NCI-H128 (cell line): ENCODE results near the gene PLD5.
"Not testable (repeated sequence)": the region's sequence is repeated elsewhere in the genome, so short reads cannot be mapped to it uniquely, and the experiment has no call there.

Experiments
- DNase-seq: peaks from one replicate; lab custom pipeline; 2025; ENCODE audit not compliant: unreplicated experiment; lab: John Stamatoyannopoulos, UW

Gene PLD5

DNA sequence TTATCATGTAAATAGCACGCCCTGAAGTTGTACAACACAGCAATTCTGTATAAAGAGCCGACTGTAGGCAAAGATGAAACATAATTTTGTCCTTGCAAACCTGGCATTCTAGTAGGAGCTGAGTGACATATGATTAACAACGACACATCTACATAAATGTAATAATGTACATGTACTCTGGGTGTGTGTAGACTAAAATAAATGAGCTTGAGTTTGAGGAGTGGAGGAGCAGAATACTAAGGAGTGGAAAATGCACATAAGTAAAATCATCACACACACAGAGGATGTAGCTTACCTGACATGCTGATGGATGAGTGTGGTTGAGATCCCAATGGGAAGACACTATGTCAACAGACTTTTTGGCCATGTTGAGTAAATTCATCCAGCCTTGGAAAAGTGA, 236.4 kb downstream of the PLD5 start:
- not testable (repeated sequence) for DNase-seq

DNA sequence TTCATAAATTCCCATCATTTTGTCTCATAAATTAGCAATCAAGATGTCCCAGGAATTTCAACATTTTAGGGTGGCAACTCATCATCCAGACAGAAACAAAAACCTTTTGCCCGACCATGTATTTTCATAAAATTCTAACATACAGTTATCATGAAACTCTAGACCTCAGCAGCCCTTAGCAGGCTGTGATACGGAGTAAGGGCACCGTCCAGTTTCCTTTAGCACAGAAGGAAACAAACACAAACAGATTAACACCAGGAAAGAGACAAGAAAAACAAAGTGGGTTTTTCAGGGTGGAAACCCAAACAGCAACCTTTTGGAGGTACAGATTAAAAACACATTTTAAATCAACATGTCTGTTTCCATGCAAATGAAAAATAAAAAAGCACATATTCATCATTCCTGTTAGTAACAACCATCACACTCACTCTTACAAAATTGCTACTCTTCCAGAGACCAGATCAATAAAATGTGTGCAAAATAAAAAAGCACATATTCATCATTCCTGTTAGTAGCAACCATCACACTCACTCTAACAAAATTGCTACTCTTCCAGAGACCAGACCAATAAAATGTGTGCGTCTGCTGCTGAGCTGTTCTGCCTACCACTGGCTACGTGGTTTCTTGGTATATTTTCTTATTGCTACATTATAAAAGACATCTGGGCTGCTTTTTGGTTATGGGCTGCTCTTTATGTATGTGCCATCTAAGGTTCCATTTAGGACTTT, 241.6 kb downstream of the PLD5 start:
- DNase-seq = not testable (repeated sequence)

DNA sequence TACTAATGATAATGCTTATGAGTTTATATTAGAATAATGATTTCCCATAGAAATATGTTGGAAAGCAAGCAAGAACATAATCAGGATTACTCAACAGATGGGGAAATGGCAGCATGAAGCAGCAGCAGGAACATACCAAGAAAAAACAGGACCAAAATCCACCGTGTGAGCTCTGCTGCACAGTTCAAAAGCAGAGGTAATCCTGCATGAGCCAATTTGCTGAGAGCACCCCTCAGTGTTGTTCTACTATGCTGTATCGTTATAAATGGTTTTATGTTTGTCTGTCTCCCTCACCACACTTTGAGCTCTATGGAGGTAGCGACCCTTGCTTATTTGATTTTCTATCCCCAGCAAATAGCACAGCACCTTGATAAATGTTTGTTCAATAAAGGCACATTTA, 246.1 kb downstream of the PLD5 start:
- DNase-seq = not testable (repeated sequence)

DNA sequence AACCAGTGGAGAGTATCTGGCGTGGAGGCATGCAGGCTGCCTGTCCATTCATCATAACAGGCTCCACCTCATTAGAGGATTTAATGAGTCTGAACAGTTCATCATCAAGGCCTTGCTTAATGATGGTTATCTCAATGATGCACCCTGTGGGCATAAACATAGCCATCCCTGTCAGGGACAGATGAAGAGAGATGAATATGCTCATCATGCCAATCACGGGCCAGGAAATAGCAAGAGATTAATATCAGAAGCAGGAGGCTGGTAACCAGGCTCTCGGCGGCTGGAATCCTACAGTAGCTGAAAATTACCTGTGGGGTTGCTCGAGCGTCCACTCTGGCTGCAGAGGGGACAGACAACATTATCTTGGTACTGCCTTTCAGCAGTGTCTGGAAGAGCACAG, 247.7 kb downstream of the PLD5 start:
- DNase-seq = not testable (repeated sequence)

DNA sequence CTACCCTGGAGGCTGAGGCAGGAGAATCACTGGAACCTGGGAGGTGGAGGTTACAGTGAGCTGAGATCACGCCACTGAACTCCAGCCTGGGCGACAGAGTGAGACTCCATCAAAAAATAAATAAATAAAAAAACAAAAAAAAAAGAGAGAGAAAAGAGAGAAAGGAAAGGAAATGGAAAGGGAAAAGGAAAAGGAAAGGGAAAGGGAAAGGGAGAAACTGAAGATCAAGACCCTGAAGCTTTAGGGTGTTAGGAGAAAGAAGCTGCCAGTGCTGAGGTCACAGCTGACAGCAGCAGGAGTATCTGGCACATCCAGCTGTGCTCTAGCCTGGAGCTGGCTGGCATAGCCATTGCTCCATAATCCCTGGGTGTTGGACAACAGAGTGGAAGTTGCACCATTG, 257.5 kb downstream of the PLD5 start:
- DNase-seq = not testable (repeated sequence)

DNA sequence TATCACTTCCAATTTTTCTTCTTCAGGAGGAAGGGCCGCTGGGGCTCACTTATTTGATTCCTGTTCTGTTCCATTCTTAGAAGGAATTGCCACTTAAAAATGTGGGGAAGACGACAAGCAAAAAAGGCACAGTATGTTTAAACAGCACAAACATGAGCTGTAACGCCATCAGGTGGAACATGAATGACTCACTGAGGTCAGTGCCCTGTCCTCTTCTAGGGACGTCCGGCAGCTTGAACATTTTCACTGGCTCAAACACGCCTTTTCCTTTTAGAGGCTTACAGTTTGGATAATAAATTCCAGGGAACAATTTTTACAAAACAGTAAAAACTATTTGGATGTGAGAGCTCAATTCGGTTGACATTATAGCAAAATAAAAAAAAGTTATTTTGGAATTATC, 260.1 kb downstream of the PLD5 start:
- DNase-seq = not testable (repeated sequence)

DNA sequence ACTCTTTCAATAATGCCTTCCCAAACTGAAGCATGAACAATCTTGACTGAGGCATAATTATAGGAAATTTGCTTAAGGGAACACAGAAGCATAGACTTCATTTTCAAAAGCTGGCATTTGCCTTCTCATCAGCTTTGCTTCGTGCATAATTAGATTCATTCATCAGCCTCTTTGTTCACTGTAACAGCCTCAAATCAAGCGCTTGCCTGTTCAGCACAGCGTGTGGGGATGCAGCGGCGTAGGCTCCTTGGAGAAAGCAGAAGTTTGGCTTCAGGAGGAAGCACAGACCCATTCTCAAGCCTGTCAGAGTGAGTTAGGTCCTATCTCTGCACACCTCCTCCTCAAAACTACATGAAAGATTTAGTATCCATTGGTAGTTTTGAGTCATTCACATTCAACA, 279.2 kb downstream of the PLD5 start:
- DNase-seq = no peak

DNA sequence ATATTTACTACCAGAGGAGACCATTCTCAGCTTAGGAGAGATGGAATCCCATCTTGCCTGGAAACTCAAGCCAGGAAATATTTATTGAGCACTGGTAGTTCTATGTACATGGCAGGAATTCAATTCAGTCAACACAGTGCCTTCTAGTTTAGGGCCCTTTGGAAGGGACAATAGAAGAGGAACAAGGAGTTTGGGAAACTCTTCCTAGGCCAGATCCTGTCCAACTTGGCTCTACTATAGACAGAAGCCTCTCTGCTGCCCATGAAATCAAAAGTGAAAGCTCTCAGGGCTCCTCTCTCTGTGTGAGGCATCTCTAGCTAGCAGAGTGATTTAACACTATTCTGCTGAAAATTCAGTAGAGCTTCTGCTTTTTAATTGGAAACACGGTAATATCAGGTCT, 281.0 kb downstream of the PLD5 start:
- no peak for DNase-seq

DNA sequence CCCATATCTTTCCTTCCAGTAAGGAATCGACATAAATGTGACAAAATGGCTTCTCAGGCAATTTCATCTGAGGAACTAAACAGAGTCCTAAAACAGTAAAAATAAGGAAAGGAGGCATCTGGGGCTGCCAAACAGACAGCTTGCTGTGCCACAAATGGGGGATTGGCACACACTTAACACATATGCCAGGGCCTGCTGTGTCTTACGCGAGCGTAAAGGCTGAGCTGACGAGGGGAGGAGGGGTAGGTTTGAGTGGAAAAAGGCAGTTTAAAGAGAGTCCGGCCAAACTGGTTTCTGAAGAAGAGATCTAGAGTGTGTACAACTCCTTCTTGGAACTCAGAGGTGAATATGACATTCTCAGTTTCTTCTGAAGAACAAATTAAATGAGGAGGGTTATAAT, 281.5 kb downstream of the PLD5 start:
- DNase-seq = no peak

DNA sequence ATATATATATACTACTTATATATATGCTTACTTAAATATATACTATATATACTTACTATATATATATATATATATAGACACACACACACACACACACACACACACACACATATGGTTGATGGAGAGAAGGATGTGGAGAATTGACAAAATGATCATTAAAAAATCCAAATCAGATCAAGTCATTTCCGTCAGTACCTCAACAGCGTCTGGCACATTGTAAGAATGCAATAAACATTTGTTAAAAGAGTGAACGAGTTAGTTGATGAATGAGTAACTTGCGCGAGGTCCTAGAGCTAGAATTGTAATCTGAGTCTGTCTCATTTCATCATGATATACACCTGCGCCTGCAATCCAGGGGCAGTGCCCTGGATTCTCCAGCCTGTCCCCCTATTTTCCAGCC, 282.6 kb downstream of the PLD5 start:
- no peak for DNase-seq

DNA sequence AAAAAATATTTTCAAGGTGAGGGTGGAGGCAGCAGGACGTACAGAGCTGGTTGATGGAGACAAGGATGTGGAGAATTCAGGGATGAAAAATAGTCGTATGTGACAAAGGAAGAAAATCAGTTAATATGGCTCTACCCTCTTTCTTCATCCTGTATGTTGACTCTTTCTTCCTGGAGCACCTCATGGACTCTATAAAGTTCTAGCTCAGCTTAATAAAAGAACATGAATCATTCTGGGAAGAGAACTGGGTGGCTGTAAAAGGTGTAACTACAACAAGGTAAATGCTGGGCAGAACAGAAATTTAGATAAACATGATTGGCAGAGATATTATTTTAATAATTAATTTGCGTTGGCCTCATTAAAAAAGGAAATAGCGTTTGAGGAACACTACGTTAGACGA, 283.8 kb downstream of the PLD5 start:
- no peak for DNase-seq

DNA sequence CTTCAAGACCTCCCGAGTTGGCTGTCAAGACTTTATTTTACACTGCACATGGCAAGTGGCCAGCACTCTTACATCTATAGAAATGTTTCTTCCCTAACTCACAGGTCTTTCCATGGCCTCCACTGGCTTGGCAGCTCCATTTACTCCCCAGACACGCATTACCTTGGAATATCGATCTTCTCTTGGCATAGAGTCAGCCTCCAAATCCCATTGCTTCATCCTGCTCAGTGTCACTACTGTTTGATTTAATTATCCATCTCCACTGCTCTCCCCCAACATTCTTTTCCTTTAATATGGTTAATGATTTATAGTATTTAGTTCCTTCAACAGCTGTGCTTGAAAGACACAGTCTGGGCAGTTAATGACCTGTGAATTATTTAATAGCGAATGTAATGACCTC, 284.4 kb downstream of the PLD5 start:
- DNase-seq = no peak

DNA sequence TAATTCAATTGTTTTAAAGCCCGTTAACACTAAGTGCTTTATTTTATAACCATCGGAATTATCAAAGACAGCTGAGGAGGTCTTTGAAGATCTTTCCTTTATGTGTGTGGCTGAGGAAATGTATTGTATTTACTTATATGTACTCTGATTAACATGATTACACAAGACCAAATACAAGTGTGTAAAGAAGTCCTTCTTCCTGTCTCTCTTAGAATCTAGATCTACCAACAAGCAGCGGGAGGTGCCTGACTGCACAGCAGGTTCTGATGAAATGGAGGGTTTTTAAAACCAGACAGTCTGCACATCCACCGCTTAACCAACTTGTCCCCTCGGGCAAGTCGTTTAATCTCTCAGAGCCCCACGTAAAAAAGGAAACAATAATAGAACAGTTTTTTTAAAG, 285.1 kb downstream of the PLD5 start:
- no peak for DNase-seq

DNA sequence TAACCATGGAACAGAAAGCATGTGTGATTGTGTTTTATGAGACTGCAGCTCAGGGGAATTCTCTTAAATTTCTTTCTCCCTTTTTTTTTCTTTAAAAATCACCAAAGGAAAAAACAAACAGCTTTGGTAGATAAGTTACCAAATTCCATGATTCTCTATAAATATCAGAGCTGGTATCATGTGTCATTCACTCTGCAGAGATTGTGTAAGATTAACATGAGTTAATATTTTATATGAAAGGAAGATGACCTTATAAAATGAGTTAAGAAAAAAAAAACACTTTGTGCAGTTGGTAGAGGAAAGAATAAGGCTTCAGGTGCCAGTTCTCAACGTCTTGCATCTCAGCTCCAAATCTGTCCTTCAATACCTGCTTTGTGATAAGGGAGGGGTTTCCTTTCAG, 287.4 kb downstream of the PLD5 start:
- no peak for DNase-seq

DNA sequence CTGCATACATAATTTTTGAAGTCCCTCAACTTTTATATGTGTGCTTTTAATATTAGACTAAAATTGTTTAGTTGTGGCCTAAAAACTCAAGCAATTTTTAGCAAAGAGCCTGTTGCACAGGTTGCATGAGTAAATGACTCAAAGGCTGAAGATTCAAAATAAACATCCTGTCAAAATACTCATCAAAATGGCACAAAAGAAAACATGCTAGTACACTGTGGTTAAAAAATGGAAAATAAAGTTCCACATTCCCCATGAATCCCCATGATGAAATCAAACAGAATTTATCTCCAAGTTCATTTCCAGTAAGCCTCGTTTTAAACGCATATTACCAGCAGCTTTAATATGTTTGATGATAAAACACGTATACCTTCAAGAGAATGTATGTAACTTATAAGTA, 295.5 kb downstream of the PLD5 start:
- no peak for DNase-seq

DNA sequence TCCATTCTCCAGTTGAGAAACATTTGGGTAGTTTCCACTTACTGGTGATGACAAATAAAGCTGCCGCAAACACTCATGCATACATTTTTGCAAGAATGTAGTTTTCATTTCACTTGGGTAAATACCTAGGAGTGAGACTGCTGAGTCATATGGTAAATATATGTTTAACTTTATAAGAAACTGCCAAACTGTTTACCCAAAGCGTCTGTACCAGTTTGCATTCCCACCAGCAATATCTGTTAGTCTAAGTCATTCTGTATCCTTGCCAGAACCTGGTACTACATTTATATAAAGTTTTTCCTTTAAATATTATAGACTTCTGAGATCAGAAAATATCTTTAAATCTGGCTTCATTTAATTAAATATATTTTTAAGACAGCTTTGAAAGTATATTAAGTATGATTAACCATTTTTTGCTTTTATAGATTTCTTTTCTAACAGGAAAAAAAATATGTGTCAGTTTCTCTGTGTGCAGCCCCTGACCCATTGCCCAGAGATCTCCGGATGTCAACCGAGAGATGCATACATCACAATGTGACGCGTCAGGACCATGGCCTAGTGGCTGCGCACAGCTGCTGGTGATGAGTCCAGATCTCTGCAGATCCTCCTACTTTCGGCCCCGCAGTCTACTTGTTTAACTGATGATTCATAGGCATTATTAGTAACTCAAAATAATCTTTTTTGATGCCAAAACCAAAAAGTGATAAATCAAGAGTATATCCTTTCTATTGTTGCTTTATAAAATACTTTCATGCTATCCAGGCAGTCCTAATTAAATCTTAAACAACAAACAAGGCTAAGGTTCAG, 298.5 kb downstream of the PLD5 start:
- DNase-seq = no peak

DNA sequence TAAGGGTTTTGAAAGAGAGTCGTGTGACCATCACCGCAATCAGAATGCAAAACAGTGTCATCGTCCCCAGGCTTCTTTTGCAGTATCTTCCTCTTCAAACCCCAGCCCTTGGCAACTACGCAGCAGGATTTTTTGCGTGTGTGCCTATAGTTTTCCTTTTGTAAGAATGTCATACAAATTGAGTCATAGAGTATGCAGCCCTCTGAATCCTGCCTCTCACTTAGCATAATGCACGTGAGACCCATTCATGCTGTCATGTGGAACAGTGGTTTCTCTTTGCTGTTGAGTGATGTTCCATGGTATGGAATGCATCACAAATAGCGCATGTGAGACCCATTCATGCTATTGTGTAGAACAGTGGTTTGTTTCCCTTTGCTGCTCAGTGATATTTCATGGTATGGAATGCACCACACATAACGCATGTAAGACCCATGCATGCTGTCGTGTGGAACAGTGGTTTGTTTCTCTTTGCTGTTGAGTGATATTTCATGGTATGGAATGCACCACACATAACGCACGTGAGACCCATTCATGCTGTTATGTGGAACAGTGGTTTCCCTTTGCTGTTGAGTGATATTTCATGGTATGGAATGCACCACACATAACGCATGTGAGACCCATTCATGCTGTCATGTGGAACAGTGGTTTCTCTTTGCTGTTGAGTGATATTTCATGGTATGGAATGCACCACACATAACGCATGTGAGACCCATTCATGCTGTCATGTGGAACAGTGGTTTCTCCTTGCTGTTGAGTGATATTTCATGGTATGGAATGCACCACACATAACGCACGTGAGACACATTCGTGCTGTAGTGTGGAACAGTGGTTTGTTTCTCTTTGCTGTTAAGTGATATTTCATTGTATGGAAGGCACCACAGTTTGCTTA, 299.4 kb downstream of the PLD5 start:
- not testable (repeated sequence) for DNase-seq

DNA sequence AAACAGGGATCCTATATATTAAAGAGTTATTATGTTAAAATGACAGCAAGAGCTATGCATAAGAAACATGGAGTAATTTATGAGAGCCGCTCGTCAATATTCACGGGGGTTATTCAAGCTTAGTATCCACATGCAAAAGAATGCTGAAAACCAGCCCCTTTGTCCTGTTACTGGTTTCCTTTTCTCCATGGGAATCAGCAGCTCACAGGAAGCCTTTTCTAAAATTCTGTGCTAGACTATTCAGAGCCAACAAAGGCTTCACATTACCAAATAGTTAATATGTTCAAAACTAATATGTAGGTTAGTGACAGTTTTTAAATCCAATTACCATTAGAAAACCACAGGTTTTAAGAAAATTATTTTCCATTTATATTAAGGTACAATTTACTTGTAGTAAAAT, 300.0 kb downstream of the PLD5 start:
- no peak for DNase-seq

DNA sequence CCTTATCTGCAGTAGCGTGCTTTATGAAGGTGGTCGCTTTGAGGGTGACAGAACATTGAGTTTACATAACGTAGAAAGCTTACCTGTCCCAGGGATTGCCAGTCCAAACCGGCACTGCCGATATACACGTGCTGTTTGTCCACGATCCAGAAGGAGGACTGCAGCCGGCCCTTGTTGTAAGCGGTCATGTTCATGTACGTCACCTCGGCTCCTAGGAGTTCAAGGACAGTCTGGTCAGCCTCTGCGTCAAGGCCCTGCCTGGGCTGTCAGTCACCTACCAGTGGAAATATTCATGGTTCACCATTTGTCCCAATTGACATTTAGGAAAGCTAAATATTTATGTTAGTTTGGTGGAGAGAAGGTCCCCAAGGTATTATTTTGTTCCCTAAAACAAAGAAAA, 304.6 kb downstream of the PLD5 start:
- no peak for DNase-seq

DNA sequence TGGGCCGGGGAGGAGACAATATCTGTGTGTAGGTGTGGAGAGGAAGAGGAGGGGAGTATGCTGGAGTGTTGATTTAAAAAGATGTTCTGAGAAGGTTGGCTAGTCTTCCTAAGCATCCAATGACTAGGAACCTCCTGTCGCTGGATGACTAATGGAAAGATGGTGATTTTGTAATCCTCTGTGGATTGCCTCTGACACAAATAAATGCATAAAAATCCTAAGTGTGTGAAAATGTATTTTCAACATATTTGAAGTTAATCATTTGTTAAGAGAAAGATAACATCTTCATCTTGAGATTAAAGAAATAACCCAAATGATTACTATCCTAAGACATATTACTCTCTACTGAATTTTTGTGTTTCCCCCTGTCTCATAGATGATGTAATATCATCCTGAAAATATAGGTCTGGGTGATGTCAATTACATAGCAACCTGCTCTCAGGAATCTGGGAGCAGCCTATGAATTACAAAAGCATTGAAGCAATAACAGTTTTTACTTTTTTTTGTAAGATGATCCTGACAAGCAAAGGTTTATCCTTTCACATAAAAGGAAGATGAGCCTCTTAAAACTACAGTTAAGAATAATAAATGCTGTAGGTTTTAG, 305.1 kb downstream of the PLD5 start:
- DNase-seq = no peak

DNA sequence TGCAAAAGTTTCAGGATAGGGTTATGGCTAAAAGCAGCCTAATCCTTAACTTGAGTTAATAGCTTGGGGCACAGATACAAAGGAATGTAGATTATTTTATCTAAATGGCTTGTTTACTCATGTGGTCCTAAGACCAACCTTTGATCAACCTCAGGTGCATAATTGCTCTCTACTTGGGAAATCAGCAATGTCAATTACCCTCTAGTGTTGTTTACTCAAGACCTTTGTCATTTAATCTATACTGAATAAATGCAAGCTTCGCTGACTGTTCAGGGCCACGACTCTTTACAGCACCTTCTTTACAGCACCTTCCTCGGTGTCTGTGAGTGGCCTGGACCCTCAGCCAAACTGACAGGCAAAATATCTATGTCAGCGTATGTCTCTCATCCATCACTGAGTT, 308.1 kb downstream of the PLD5 start:
- DNase-seq = no peak
